DOHH2 (cell line): ENCODE data around the gene GRM4.

ENCODE experiments used
- H3F3A ChIP-seq: fragments of 200-600 bp; sonication (generic), shearing (Covaris generic); 2 replicates; pipeline ENCODE4 v1.6.0; 2016; ENCODE audit warnings: antibody characterized with exemption, mild to moderate bottlenecking; ENCODE audit not compliant: control insufficient read depth, insufficient read depth
- H3K27ac ChIP-seq: fragments of 200-600 bp; sonication (generic); 2 replicates; pipeline ENCODE4 v1.5.1; 2014; ENCODE audit warnings: low read depth, mild to moderate bottlenecking, low read length, moderate library complexity
- H3K27me3 ChIP-seq: fragments of 200-600 bp; sonication (generic); 2 replicates; pipeline ENCODE4 v1.6.1; 2014; ENCODE audit warnings: mild to moderate bottlenecking, low read length, mixed read lengths; ENCODE audit not compliant: control insufficient read depth
- H3K36me3 ChIP-seq: fragments of 200-600 bp; sonication (generic); 2 replicates; pipeline ENCODE4 v1.6.1; 2014; ENCODE audit warnings: mild to moderate bottlenecking, low read length, moderate library complexity, mixed read lengths; ENCODE audit not compliant: control insufficient read depth
- H3K4me1 ChIP-seq: fragments of 200-600 bp; sonication (generic); 2 replicates; pipeline ENCODE4 v1.6.1; 2014; ENCODE audit warnings: mild to moderate bottlenecking, low read length, mixed read lengths; ENCODE audit not compliant: control insufficient read depth
- H3K4me2 ChIP-seq: fragments of 200-600 bp; sonication (generic); 2 replicates; pipeline ENCODE4 v1.6.0; 2014; ENCODE audit warnings: mild to moderate bottlenecking, low read length, moderate library complexity
- H3K4me3 ChIP-seq: fragments of 200-600 bp; sonication (generic); 2 replicates; pipeline ENCODE4 v1.5.1; 2014; ENCODE audit warnings: mild to moderate bottlenecking, low read length, mixed read lengths
- H3K79me2 ChIP-seq: fragments of 200-600 bp; sonication (generic); 2 replicates; pipeline ENCODE4 v1.6.1; 2014; ENCODE audit warnings: mild to moderate bottlenecking, low read length, mixed read lengths; ENCODE audit not compliant: control insufficient read depth
- H3K9me2 ChIP-seq: fragments of 200-600 bp; sonication (generic); replicated peaks from 2 replicates; pipeline ENCODE4 v1.6.1; 2014; ENCODE audit warnings: mild to moderate bottlenecking, low read length, mixed read lengths; ENCODE audit not compliant: control insufficient read depth
- H3K9me3 ChIP-seq: fragments of 200-600 bp; sonication (generic); 2 replicates; pipeline ENCODE4 v1.6.1; 2014; ENCODE audit warnings: antibody characterized with exemption, low read length, mixed read lengths; ENCODE audit not compliant: control insufficient read depth, insufficient read depth
- H4K20me1 ChIP-seq: fragments of 200-600 bp; sonication (generic); 2 replicates; pipeline ENCODE4 v1.6.0; 2014; ENCODE audit warnings: low read depth, mild to moderate bottlenecking, antibody characterized with exemption, low read length, moderate library complexity; ENCODE audit not compliant: control insufficient read depth, insufficient read depth
- CTCF ChIP-seq: fragments of 200-600 bp; sonication (generic); IDR thresholded peaks from one replicate; pipeline ENCODE4 v1.5.1; 2014; ENCODE audit warnings: antibody characterized with exemption, mild to moderate bottlenecking, low read depth, low read length; ENCODE audit not compliant: poor library complexity, severe bottlenecking
- EZH2phosphoT487 ChIP-seq: fragments of 200-600 bp; sonication (generic); IDR thresholded peaks from 2 replicates; pipeline ENCODE4 v1.6.1; 2017; ENCODE audit warnings: borderline replicate concordance, mild to moderate bottlenecking, antibody characterized with exemption, low read length, moderate library complexity, mixed read lengths

The GRM4 gene

GRCh38 chr6:34115915-34116314 is 30.0 kb downstream of the GRM4 start:
- no peaks in the 10 kb centered on the region for H3F3A ChIP-seq
- no peaks in the 10 kb centered on the region for H3K9me2 ChIP-seq
- TF ChIP-seq EZH2phosphoT487: no peak
- H3K9me3 ChIP-seq: no peaks in the 10 kb centered on the region
- no peak overlapping the region for H3K4me2 ChIP-seq
- H3K79me2 ChIP-seq: no peaks in the 10 kb centered on the region
- H3K27me3 ChIP-seq: no peaks in the 10 kb centered on the region; the same call in 1 of the 2 replicates
- H3K36me3 ChIP-seq: no peaks in the 10 kb centered on the region
- H4K20me1 ChIP-seq: no peaks in the 10 kb centered on the region
- H3K4me3 ChIP-seq: no peak overlapping the region
- H3K27ac ChIP-seq: no peak overlapping the region
- no peaks in the 10 kb centered on the region for H3K4me1 ChIP-seq

GRCh38 chr6:34115403-34115795 is 30.5 kb downstream of the GRM4 start:
- no peak for TF ChIP-seq CTCF
- TF ChIP-seq EZH2phosphoT487: no peak
- Histone ChIP-seq H3K9me2 (no peaks in the 10 kb centered on the region), H3K79me2 (no peaks in the 10 kb centered on the region), H3K4me2 (no peak overlapping the region), H3K9me3 (no peaks in the 10 kb centered on the region), H3K4me1 (no peaks in the 10 kb centered on the region), H3K36me3 (no peaks in the 10 kb centered on the region), H3K4me3 (no peak overlapping the region), H3K27me3 (peaks cover 4% of the 10 kb centered on the region), H3F3A (no peaks in the 10 kb centered on the region), H4K20me1 (no peaks in the 10 kb centered on the region), H3K27ac (no peak overlapping the region)

GRCh38 chr6:34114695-34115402 is 31.0 kb downstream of the GRM4 start:
- no peaks in the 10 kb centered on the region for H3K36me3 ChIP-seq
- no peaks in the 10 kb centered on the region for H3K79me2 ChIP-seq
- no peaks in the 10 kb centered on the region for H3K9me2 ChIP-seq
- H3F3A ChIP-seq: no peaks in the 10 kb centered on the region
- no peak overlapping the region for H3K27ac ChIP-seq
- TF ChIP-seq EZH2phosphoT487 (no peak), CTCF (no peak)
- no peak overlapping the region for H3K4me2 ChIP-seq
- no peak overlapping the region for H3K4me3 ChIP-seq
- no peaks in the 10 kb centered on the region for H3K9me3 ChIP-seq
- no peaks in the 10 kb centered on the region for H4K20me1 ChIP-seq
- peaks cover 5% of the 10 kb centered on the region for H3K27me3 ChIP-seq
- H3K4me1 ChIP-seq: no peaks in the 10 kb centered on the region

GRCh38 chr6:34113532-34113931 is 32.4 kb downstream of the GRM4 start:
- no peak overlapping the region for H3K4me2 ChIP-seq
- H3K27ac ChIP-seq: no peak overlapping the region
- no peaks in the 10 kb centered on the region for H3K36me3 ChIP-seq
- no peaks in the 10 kb centered on the region for H3K79me2 ChIP-seq
- H3K4me1 ChIP-seq: no peaks in the 10 kb centered on the region
- no peak overlapping the region for H3K4me3 ChIP-seq
- no peaks in the 10 kb centered on the region for H3K9me3 ChIP-seq
- H3K27me3 ChIP-seq: peaks cover 5% of the 10 kb centered on the region
- TF ChIP-seq CTCF (no peak), EZH2phosphoT487 (no peak)
- H4K20me1 ChIP-seq: no peaks in the 10 kb centered on the region
- no peaks in the 10 kb centered on the region for H3F3A ChIP-seq
- no peaks in the 10 kb centered on the region for H3K9me2 ChIP-seq
